CD14-positive monocyte (primary cell): ENCODE results near the gene ABRAXAS1. TPM values are rescaled to one million over a fixed set of nuclear protein-coding genes. Genes with fewer than 3 reads are reported as not detected.

ENCODE experiments used
- DNase-seq, 3 donors: peaks; one replicate each; pipeline ENCODE4 v3.0.0-alpha.2; 2011 to 2022
- H2AFZ ChIP-seq: 2 replicates; pipeline ENCODE4 v1.6.0; 2012; ENCODE audit warnings: mild to moderate bottlenecking, low read depth, low read length, inconsistent platforms; ENCODE audit not compliant: insufficient read depth, poor library complexity, severe bottlenecking
- H3K27ac ChIP-seq, 2 donors: 1 replicate in 1 of 2; 2 replicates in 1 of 2; pipeline ENCODE4 v1.5.1; 2012 to 2013; ENCODE audit warnings: low read length in 2 of 2, control low read depth in 1 of 2, inconsistent platforms in 1 of 2, low read depth in 1 of 2, mild to moderate bottlenecking in 1 of 2
- H3K27me3 ChIP-seq, 2 donors: one replicate each; pipeline versions ENCODE4 v1.6.0 to v1.6.1; 2011 to 2013; ENCODE audit warnings: low read length in 2 of 2; ENCODE audit not compliant: control insufficient read depth in 2 of 2, insufficient read depth in 2 of 2
- H3K36me3 ChIP-seq, 2 donors: replicated peaks in 1 of 2; 1 replicate in 1 of 2; 2 replicates in 1 of 2; pipeline versions ENCODE4 v1.5.1 to v1.6.1; 2012 to 2013; ENCODE audit warnings: low read length in 2 of 2, control low read depth in 1 of 2, inconsistent platforms in 1 of 2, mild to moderate bottlenecking in 1 of 2; ENCODE audit not compliant: insufficient read depth in 2 of 2, control insufficient read depth in 1 of 2
- H3K4me1 ChIP-seq, 2 donors: 1 replicate in 1 of 2; 2 replicates in 1 of 2; pipeline versions ENCODE4 v1.5.1 to v1.6.1; 2012 to 2013; ENCODE audit warnings: low read length in 2 of 2, control low read depth in 1 of 2, inconsistent platforms in 1 of 2, mild to moderate bottlenecking in 1 of 2, moderate library complexity in 1 of 2; ENCODE audit not compliant: insufficient read depth in 2 of 2, control insufficient read depth in 1 of 2
- H3K4me2 ChIP-seq: replicated peaks from 2 replicates; pipeline ENCODE3; 2012; ENCODE audit warnings: low read length, moderate library complexity, mild to moderate bottlenecking; ENCODE audit not compliant: poor library complexity, severe bottlenecking; ENCODE audit errors: extremely low read depth
- H3K4me3 ChIP-seq, 3 experiments: fragments of 200-600 bp in 1 of 3; sonication (generic) in 1 of 3; replicated peaks in 1 of 3; 1 replicate in 2 of 3; 2 replicates in 1 of 3; pipeline ENCODE4 v1.5.1; 2011 to 2013; ENCODE audit warnings: low read length in 3 of 3, mild to moderate bottlenecking in 3 of 3, control low read depth in 2 of 3, low read depth in 2 of 3, inconsistent platforms in 1 of 3, moderate library complexity in 1 of 3
- H3K79me2 ChIP-seq: 2 replicates; pipeline ENCODE4 v1.6.0; 2012; ENCODE audit warnings: mild to moderate bottlenecking, control low read depth, inconsistent platforms, low read length, moderate library complexity; ENCODE audit not compliant: insufficient read depth
- H3K9ac ChIP-seq: 2 replicates; pipeline ENCODE4 v1.6.0; 2017; ENCODE audit warnings: low read length, mild to moderate bottlenecking; ENCODE audit not compliant: insufficient read depth, poor library complexity, severe bottlenecking
- H3K9me3 ChIP-seq, 2 donors: replicated peaks in 1 of 2; 1 replicate in 1 of 2; 2 replicates in 1 of 2; pipeline versions ENCODE4 v1.5.1 to v1.6.1; 2012 to 2013; ENCODE audit warnings: low read length in 2 of 2, control low read depth in 1 of 2; ENCODE audit not compliant: control insufficient read depth in 1 of 2, insufficient read depth in 1 of 2
- H4K20me1 ChIP-seq: 2 replicates; pipeline ENCODE4 v1.6.0; 2012; ENCODE audit warnings: mild to moderate bottlenecking, low read length, control low read depth, moderate library complexity; ENCODE audit not compliant: insufficient read depth
- H3K27ac Mint-ChIP-seq, 7 donors: one replicate each; pipeline ENCODE4 v1.8.0; 2020; ENCODE audit warnings: mild to moderate bottlenecking in 7 of 7, mixed read lengths in 7 of 7, moderate library complexity in 6 of 7, inconsistent platforms in 2 of 7
- H3K27me3 Mint-ChIP-seq, 3 donors: one replicate each; pipeline ENCODE4 v1.8.0; 2021 to 2022; ENCODE audit warnings: low read depth in 3 of 3, mild to moderate bottlenecking in 3 of 3, mixed read lengths in 3 of 3, moderate library complexity in 3 of 3, inconsistent platforms in 1 of 3
- H3K36me3 Mint-ChIP-seq, 2 donors: one replicate each; pipeline ENCODE4 v1.8.0; 2020; ENCODE audit warnings: mixed read lengths in 2 of 2, inconsistent platforms in 1 of 2, mild to moderate bottlenecking in 1 of 2
- H3K4me1 Mint-ChIP-seq: one replicate; pipeline ENCODE4 v1.8.0; 2020; ENCODE audit warnings: mild to moderate bottlenecking, mixed read lengths
- H3K4me3 Mint-ChIP-seq, 2 donors: one replicate each; pipeline ENCODE4 v1.8.0; 2020; ENCODE audit warnings: mild to moderate bottlenecking in 2 of 2, mixed read lengths in 2 of 2, moderate library complexity in 1 of 2
- H3K9me3 Mint-ChIP-seq, 7 donors: one replicate each; pipeline ENCODE4 v1.8.0; 2020 to 2022; ENCODE audit warnings: mixed read lengths in 7 of 7, mild to moderate bottlenecking in 6 of 7, moderate library complexity in 6 of 7, inconsistent platforms in 2 of 7
- WGBS: methylation state at CpG from one replicate; pipeline ENCODE4 v1.1.5; 2013; ENCODE audit warnings: missing lambda C conversion rate; ENCODE audit not compliant: insufficient coverage; 5-methylcytosine and 5-hydroxymethylcytosine counted together
- intact Hi-C, 2 donors: fragments of 100-400 bp; cut with micrococcal nuclease; formaldehyde crosslinking; loops; one replicate each; pipeline versions ENCODE4 v1.15.0 to v1.15.1; 2023
- polyA plus RNA-seq, 3 donors: library from polyadenylated mRNA; depleted of rRNA in 1 of 3; unstranded in 2 of 3; stranded (reverse) in 1 of 3; fragments of 300-500 nt in 2 of 3; fragments of >200 nt in 1 of 3; fragmentation: Illumina TruSeq in 2 of 3; gene quantifications; 1 replicate in 2 of 3; 2 replicates in 1 of 3; pipeline ENCODE4 v1.2.3, GENCODE V29; 2012 to 2021
- TF ChIP-seq, protein P1 (sequence below): fragments of 200-600 bp; IDR thresholded peaks from one replicate; pipeline ENCODE4 v1.8.0; 2022; ENCODE audit warnings: antibody characterized with exemption, mild to moderate bottlenecking

Gene ABRAXAS1
- polyA plus RNA-seq, 3 donors = 6.0 to 10.8 (median 6.8) TPM

GRCh38 chr4:83473423-83473822 lies 11.5 kb downstream of the ABRAXAS1 start:
- H3K9me3 Mint-ChIP-seq = no peaks in the 10 kb centered on the region
- no peaks in the 10 kb centered on the region for H3K4me1 ChIP-seq
- H3K4me3 ChIP-seq = no peak overlapping the region
- no peaks in the 10 kb centered on the region for H3K9me3 ChIP-seq
- no peak overlapping the region for H3K4me2 ChIP-seq
- H4K20me1 ChIP-seq = no peaks in the 10 kb centered on the region
- H2AFZ ChIP-seq = no peak overlapping the region
- no peaks in the 10 kb centered on the region for H3K27me3 Mint-ChIP-seq
- peaks cover 13 to 58% of the 10 kb centered on the region in 2 donors for H3K36me3 ChIP-seq
- H3K4me3 Mint-ChIP-seq = no peak overlapping the region
- TF ChIP-seq, protein P1, sequence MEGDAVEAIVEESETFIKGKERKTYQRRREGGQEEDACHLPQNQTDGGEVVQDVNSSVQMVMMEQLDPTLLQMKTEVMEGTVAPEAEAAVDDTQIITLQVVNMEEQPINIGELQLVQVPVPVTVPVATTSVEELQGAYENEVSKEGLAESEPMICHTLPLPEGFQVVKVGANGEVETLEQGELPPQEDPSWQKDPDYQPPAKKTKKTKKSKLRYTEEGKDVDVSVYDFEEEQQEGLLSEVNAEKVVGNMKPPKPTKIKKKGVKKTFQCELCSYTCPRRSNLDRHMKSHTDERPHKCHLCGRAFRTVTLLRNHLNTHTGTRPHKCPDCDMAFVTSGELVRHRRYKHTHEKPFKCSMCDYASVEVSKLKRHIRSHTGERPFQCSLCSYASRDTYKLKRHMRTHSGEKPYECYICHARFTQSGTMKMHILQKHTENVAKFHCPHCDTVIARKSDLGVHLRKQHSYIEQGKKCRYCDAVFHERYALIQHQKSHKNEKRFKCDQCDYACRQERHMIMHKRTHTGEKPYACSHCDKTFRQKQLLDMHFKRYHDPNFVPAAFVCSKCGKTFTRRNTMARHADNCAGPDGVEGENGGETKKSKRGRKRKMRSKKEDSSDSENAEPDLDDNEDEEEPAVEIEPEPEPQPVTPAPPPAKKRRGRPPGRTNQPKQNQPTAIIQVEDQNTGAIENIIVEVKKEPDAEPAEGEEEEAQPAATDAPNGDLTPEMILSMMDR = no peak
- no peaks in the 10 kb centered on the region for H3K27me3 ChIP-seq
- H3K36me3 Mint-ChIP-seq = peaks cover 50 to 65% of the 10 kb centered on the region in 2 donors
- H3K79me2 ChIP-seq = no peaks in the 10 kb centered on the region
- H3K27ac ChIP-seq = no peak overlapping the region
- no peak overlapping the region for H3K9ac ChIP-seq
- H3K27ac Mint-ChIP-seq = no peak overlapping the region
- WGBS = no CpG with 5 or more reads among the region's 4 CpGs
- H3K4me1 Mint-ChIP-seq = no peaks in the 10 kb centered on the region
- intact Hi-C loops = no loop called here
- DNase-seq = no peak

DNA sequence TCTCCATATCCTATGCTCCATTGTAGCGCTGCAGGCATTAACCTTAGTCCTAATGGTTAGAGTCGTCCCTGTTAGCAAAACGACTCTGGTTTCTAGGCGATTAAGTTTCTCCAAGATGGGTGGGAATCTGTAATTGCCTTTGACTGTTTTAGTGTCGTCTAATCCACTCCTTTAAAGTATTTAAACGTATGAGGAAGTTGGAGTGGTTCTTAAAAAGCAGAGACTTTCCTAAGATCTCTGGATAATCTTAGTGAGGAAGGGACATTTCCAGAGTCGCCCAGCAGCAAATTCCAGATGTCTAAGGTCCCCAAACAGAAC lies 28.8 kb downstream of the ABRAXAS1 start:
- Histone ChIP-seq H3K4me1 (peaks cover 21 to 31% of the 10 kb centered on the region in 2 donors), H4K20me1 (no peaks in the 10 kb centered on the region), H3K27ac (peak overlapping the region; percentile 99), H3K79me2 (peaks cover 72% of the 10 kb centered on the region), H3K36me3 (peaks cover 38 to 69% of the 10 kb centered on the region in 2 donors), H2AFZ (peak overlapping the region; percentile 89), H3K4me3 (peak overlapping the region; percentile 94 to 97 (median 95)), H3K9ac (peak overlapping the region; percentile 94), H3K9me3 (no peaks in the 10 kb centered on the region), H3K4me2 (peak overlapping the region; percentile 84), H3K27me3 (no peaks in the 10 kb centered on the region)
- H3K27me3 Mint-ChIP-seq = peaks cover 0 to 3% (median 1%) of the 10 kb centered on the region in 3 donors
- intact Hi-C loops = loop anchor here (10.0 kb wide), 2 partner anchors 171 to 421 kb away; partner anchors contain the start of genes COPS4 (in 1 of the 2) and COQ2 (in 1 of the 2)
- peak overlapping the region; percentile 98 to 100 (median 100) for H3K27ac Mint-ChIP-seq
- no peak for DNase-seq
- peaks cover 59 to 66% of the 10 kb centered on the region in 2 donors for H3K36me3 Mint-ChIP-seq
- peaks cover 27% of the 10 kb centered on the region for H3K4me1 Mint-ChIP-seq
- H3K4me3 Mint-ChIP-seq = peak overlapping the region; percentile 96 to 98
- TF ChIP-seq, protein P1 = no peak
- 0% methylated on average over 1 of the region's 7 CpGs for WGBS
- no peaks in the 10 kb centered on the region for H3K9me3 Mint-ChIP-seq
